DOHH2 (cell line): Measurements from ENCODE around the gene SEC22C.

Source experiments
- H3F3A ChIP-seq: fragments of 200-600 bp; sonication (generic), shearing (Covaris generic); 2 replicates; pipeline ENCODE4 v1.6.0; 2016; ENCODE audit warnings: antibody characterized with exemption, mild to moderate bottlenecking; ENCODE audit not compliant: control insufficient read depth, insufficient read depth
- H3K27ac ChIP-seq: fragments of 200-600 bp; sonication (generic); 2 replicates; pipeline ENCODE4 v1.5.1; 2014; ENCODE audit warnings: low read depth, mild to moderate bottlenecking, low read length, moderate library complexity
- H3K27me3 ChIP-seq: fragments of 200-600 bp; sonication (generic); 2 replicates; pipeline ENCODE4 v1.6.1; 2014; ENCODE audit warnings: mild to moderate bottlenecking, low read length, mixed read lengths; ENCODE audit not compliant: control insufficient read depth
- H3K36me3 ChIP-seq: fragments of 200-600 bp; sonication (generic); 2 replicates; pipeline ENCODE4 v1.6.1; 2014; ENCODE audit warnings: mild to moderate bottlenecking, low read length, moderate library complexity, mixed read lengths; ENCODE audit not compliant: control insufficient read depth
- H3K4me1 ChIP-seq: fragments of 200-600 bp; sonication (generic); 2 replicates; pipeline ENCODE4 v1.6.1; 2014; ENCODE audit warnings: mild to moderate bottlenecking, low read length, mixed read lengths; ENCODE audit not compliant: control insufficient read depth
- H3K4me2 ChIP-seq: fragments of 200-600 bp; sonication (generic); 2 replicates; pipeline ENCODE4 v1.6.0; 2014; ENCODE audit warnings: mild to moderate bottlenecking, low read length, moderate library complexity
- H3K4me3 ChIP-seq: fragments of 200-600 bp; sonication (generic); 2 replicates; pipeline ENCODE4 v1.5.1; 2014; ENCODE audit warnings: mild to moderate bottlenecking, low read length, mixed read lengths
- H3K79me2 ChIP-seq: fragments of 200-600 bp; sonication (generic); 2 replicates; pipeline ENCODE4 v1.6.1; 2014; ENCODE audit warnings: mild to moderate bottlenecking, low read length, mixed read lengths; ENCODE audit not compliant: control insufficient read depth
- H3K9me2 ChIP-seq: fragments of 200-600 bp; sonication (generic); replicated peaks from 2 replicates; pipeline ENCODE4 v1.6.1; 2014; ENCODE audit warnings: mild to moderate bottlenecking, low read length, mixed read lengths; ENCODE audit not compliant: control insufficient read depth
- H3K9me3 ChIP-seq: fragments of 200-600 bp; sonication (generic); 2 replicates; pipeline ENCODE4 v1.6.1; 2014; ENCODE audit warnings: antibody characterized with exemption, low read length, mixed read lengths; ENCODE audit not compliant: control insufficient read depth, insufficient read depth
- H4K20me1 ChIP-seq: fragments of 200-600 bp; sonication (generic); 2 replicates; pipeline ENCODE4 v1.6.0; 2014; ENCODE audit warnings: low read depth, mild to moderate bottlenecking, antibody characterized with exemption, low read length, moderate library complexity; ENCODE audit not compliant: control insufficient read depth, insufficient read depth
- EZH2phosphoT487 ChIP-seq: fragments of 200-600 bp; sonication (generic); IDR thresholded peaks from 2 replicates; pipeline ENCODE4 v1.6.1; 2017; ENCODE audit warnings: borderline replicate concordance, mild to moderate bottlenecking, antibody characterized with exemption, low read length, moderate library complexity, mixed read lengths
- TF ChIP-seq, protein P1 (sequence below): fragments of 200-600 bp; sonication (generic); IDR thresholded peaks from one replicate; pipeline ENCODE4 v1.5.1; 2014; ENCODE audit warnings: antibody characterized with exemption, mild to moderate bottlenecking, low read depth, low read length; ENCODE audit not compliant: poor library complexity, severe bottlenecking

Gene SEC22C

DNA sequence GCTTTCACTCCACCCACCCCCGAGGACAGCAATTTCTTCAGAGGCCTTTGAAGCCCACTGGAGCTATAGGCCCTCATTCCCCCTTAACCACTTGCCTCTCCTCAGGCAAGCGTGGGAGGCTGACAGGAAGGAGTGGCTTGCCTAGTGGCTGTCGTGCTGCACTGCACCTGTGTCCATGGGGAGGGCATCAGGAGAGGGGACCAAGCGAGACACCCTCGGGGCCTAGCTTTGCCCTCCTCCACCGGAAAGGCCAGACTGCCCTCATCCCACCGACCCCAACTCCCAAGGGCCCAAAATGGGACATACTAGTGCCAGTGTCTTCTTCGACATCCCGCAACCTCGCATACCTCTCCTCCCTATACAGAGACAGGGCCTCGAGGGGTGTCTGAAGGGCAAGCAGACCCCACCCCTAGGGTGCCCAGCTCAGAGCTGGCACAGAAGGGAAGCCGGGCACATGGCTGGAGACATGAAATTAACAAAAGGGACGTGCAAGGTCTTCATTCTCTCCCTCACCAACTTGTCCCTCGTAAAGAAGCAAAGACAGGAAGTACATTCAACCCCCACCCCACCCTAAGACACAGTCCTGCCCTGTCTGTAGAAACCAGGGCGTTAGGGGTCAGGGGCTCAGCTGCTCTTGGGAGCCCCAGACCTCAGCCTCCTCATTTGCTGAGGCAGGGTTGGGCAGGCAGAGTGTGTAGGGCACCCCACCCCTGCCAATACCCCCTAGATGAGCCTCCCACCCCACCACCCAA lies 55.0 kb downstream of the SEC22C start:
- no peaks in the 10 kb centered on the region for H3K9me2 ChIP-seq
- H3K9me3 ChIP-seq = no peaks in the 10 kb centered on the region
- no peaks in the 10 kb centered on the region for H3K79me2 ChIP-seq
- H3K36me3 ChIP-seq = no peaks in the 10 kb centered on the region
- no peaks in the 10 kb centered on the region for H3K4me1 ChIP-seq
- H3F3A ChIP-seq = no peaks in the 10 kb centered on the region
- 0 out of 2 replicates have a peak, but pooled peaks cover 2% of the 10 kb centered on the region for H3K27me3 ChIP-seq
- no peaks in the 10 kb centered on the region for H4K20me1 ChIP-seq
- H3K27ac ChIP-seq = no peak overlapping the region
- H3K4me3 ChIP-seq = no peak overlapping the region
- TF ChIP-seq EZH2phosphoT487 = no peak
- TF ChIP-seq, protein P1, sequence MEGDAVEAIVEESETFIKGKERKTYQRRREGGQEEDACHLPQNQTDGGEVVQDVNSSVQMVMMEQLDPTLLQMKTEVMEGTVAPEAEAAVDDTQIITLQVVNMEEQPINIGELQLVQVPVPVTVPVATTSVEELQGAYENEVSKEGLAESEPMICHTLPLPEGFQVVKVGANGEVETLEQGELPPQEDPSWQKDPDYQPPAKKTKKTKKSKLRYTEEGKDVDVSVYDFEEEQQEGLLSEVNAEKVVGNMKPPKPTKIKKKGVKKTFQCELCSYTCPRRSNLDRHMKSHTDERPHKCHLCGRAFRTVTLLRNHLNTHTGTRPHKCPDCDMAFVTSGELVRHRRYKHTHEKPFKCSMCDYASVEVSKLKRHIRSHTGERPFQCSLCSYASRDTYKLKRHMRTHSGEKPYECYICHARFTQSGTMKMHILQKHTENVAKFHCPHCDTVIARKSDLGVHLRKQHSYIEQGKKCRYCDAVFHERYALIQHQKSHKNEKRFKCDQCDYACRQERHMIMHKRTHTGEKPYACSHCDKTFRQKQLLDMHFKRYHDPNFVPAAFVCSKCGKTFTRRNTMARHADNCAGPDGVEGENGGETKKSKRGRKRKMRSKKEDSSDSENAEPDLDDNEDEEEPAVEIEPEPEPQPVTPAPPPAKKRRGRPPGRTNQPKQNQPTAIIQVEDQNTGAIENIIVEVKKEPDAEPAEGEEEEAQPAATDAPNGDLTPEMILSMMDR = no peak
- no peak overlapping the region for H3K4me2 ChIP-seq

DNA sequence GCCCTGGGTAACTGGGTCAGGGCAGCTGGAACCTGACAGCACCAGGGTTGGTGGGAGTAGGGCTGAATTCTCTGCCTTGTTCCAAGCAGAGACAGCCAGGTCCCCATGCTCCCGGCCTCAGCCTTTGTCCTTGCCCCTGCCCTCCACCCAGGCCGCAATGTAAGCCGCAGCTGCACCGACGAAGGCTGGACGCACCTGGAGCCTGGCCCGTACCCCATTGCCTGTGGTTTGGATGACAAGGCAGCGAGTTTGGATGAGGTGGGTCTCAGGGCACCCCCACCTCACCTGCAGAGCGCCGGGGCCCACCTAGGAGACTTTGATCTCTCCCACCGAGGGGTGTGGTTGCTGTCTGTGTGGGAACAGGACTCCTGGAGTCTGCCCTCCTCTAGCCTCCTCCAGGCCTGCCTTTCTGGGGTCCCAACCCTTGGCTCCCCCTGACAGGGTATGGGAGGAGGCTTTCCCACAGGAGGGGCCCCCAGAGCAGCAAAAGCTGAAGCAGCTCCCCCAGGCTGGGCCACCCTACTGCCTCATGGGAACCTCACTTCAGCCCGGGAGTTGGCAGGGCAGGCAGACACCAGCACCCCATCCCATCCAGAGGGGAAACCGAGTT lies 55.9 kb downstream of the SEC22C start:
- no peak overlapping the region for H3K4me2 ChIP-seq
- H3K4me1 ChIP-seq = no peaks in the 10 kb centered on the region
- 0 out of 2 replicates have a peak, but pooled peaks cover 2% of the 10 kb centered on the region for H3K27me3 ChIP-seq
- no peak overlapping the region for H3K27ac ChIP-seq
- H3F3A ChIP-seq = no peaks in the 10 kb centered on the region
- H3K79me2 ChIP-seq = no peaks in the 10 kb centered on the region
- no peaks in the 10 kb centered on the region for H3K9me2 ChIP-seq
- no peaks in the 10 kb centered on the region for H3K9me3 ChIP-seq
- TF ChIP-seq, protein P1 = no peak
- TF ChIP-seq EZH2phosphoT487 = no peak
- H3K4me3 ChIP-seq = no peak overlapping the region
- H4K20me1 ChIP-seq = no peaks in the 10 kb centered on the region
- no peaks in the 10 kb centered on the region for H3K36me3 ChIP-seq

DNA sequence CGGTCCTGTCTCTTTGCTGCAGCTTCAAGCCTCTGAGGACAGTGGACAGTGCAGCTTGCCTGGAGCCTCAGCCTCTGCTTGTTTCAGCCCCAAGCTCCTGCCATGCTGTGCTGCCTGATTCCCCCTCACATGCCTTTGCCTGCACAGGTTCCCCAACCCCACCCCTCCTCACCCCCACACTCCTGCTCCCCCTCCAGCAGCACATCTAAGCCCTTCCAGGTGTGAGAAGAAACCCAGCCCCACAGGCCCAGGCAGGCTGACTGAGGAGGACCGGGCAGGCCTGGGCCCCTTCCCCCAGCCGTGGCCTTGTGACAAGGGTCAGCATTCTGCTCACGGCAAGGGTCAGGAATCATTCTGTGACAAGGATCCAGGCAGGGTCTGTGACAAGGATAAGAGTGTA lies 56.6 kb downstream of the SEC22C start:
- no peaks in the 10 kb centered on the region for H3K4me1 ChIP-seq

More for the DNA sequence above, 56.6 kb downstream of the SEC22C start:
- Histone ChIP-seq H3K9me3 (no peaks in the 10 kb centered on the region), H4K20me1 (no peaks in the 10 kb centered on the region), H3K27ac (no peak overlapping the region), H3K36me3 (no peaks in the 10 kb centered on the region), H3K27me3 (0 out of 2 replicates have a peak, but pooled peaks cover 2% of the 10 kb centered on the region), H3K9me2 (no peaks in the 10 kb centered on the region), H3K79me2 (no peaks in the 10 kb centered on the region), H3K4me3 (no peak overlapping the region), H3K4me2 (no peak overlapping the region), H3F3A (no peaks in the 10 kb centered on the region)
- no peak for TF ChIP-seq EZH2phosphoT487
- TF ChIP-seq, protein P1 = no peak
